Stimulated activated CD4-positive, alpha-beta T cell treated with anti-CD3 and anti-CD28 coated beads, Interleukin-1b, Interleukin-23, amount 100 ng/mL, for 1 hour (primary cell): ENCODE results near the gene VWA2.

ENCODE experiments used
- DNase-seq, 2 donors: peaks; one replicate each; pipeline ENCODE4 v3.0.0-alpha.2; 2020; ENCODE audit warnings: low read depth in 2 of 2

Gene VWA2

GRCh38 chr10:114276671-114277070 lies 37.6 kb downstream of the VWA2 start:
- no peak for DNase-seq

GRCh38 chr10:114278140-114278883 lies 39.3 kb downstream of the VWA2 start:
- no peak for DNase-seq

- DNase-seq: no peak
These were observed 39.8 kb downstream of the VWA2 start for GRCh38 chr10:114278884-114279191.

- no peak for DNase-seq
These were observed 40.2 kb downstream of the VWA2 start for GRCh38 chr10:114279289-114279688.

GRCh38 chr10:114279901-114280644 lies 41.0 kb downstream of the VWA2 start:
- no peak for DNase-seq

DNA sequence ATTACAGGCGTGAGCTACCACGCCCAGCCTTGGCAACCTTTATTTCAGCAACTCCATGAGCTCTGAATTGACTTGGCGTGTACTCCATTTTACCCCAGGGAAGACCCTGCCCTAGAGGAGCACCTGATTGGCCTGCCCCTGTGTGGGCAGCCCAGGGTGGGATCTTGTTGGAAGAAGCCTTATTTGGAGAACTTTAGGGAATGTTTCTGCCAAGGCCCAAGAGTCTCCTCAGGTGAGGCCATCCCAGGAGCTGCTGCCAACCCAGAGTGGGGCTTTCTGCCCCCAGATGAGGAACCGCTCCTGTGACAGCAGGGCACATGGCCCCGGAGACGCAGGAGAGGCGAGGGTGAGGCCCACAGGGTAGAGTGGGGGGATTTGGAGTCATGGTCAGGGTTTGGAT lies 42.0 kb downstream of the VWA2 start:
- DNase-seq: no peak

DNA sequence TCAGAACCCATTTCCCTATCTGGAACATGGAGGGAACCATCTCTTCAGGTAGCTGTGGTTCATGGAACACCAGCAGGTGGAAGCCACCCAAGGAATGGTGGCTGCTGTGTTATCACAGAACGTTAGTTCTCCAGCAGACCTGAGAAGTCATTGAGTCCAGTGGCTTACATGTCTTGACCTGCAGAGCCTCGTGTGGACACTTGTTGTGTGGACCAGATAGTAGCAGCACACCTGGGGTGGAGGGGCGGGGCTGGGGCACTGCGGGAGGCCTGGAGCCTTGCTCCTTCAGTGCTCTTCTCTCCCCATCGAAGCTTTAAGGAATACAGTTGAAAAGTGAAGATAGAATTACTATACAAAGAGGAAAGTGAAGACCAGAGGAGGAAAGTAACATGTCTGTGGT lies 42.4 kb downstream of the VWA2 start:
- no peak for DNase-seq

DNA sequence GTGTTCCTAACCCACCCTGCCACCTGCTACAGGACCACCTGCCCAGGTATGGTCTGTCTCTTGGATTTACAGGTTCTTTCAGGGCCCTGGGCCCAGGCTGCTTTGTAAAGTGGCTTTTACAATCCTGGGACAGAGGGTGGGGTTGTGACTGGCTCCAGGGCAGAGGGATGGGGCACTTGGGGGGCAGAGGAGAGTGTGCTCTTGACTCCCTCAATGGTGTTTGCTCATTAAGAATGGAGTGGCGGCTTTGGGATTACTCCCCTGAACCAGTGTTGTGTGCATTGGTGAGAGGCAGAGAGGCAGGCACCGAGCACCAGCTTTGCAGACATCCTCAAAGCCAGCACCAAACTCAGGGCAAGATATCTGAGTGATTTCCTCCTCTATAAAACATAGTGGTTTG lies 43.5 kb downstream of the VWA2 start:
- no peak for DNase-seq

DNA sequence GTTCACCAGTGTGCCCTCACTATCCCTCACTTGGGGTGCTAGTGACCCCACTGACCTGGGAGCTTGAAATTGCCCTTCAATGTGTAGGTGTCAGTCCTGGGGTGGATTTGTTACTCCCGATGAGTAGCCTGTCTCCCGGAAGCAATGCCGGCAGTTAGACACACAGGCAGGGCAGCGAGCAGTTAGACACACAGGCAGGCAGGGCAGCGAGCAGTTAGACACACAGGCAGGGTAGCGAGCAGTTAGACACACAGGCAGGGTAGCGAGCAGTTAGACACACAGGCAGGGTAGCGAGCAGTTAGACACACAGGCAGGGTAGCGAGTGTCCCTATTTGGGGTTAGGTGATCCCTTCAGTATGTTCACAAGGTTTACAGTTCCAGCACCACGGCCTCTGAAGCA lies 44.0 kb downstream of the VWA2 start:
- DNase-seq: no peak

DNA sequence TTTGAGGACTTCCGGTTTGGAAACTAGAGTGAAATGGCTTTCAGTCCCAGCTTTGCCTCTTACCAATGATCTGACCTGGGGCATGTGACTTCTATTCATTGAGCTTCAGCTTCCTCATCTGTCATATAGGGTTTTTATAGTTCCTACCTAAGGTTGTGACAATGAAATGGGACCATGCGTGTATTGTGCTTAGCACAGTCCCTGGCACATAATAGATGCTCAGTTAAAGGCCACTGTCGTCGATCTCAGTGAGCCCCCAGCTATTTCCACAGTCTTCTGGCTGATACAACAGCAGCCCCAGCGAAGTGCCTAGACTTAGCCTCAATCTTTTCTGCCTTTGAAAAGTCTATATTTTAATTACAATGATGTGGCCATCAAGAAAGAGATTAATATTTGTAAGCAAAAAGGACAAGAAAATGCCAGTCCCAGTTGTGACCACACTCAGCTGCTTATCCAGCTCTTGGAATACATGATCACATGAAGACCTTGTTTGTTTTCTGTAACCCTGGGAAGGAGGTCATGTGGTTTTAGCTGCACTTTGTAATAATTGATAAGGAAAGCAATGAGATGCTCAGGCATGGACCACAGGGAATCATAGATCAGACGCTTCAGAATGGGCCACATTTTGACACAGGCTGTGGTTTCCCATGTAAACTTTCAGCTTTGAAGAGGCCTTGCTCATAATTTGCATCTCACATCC lies 44.6 kb downstream of the VWA2 start:
- no peak for DNase-seq

DNA sequence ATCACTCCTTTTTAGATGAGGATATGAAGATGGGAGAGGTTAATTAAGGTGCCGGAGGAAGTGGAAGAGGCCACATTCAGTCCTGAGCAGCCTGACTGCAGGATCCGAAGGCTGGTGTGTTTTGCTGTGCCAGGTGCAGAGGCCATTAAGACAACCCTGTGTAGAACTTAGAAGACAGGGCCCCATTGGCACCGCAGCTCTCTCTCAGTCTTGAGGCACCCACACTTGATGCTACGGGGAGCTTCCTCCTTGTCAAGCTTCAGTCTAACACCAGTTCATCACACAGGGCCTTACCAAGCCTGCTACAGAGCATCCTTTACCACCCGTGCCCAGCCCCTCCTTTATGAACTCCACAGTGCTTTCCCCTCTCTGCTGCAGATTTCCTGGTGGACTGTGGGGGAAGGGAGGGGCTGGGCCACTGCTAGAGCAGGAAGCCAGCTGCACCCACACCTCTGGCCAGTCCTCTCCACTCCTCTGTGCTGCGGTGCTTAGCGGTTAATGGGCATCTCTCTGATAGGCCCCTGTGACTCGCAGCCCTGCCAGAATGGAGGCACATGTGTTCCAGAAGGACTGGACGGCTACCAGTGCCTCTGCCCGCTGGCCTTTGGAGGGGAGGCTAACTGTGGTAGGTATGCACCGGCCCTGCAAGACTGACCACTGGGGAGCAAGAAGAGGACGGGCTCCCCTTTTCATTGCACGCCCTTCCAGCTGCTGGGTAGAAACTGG lies 45.5 kb downstream of the VWA2 start:
- no peak for DNase-seq

DNA sequence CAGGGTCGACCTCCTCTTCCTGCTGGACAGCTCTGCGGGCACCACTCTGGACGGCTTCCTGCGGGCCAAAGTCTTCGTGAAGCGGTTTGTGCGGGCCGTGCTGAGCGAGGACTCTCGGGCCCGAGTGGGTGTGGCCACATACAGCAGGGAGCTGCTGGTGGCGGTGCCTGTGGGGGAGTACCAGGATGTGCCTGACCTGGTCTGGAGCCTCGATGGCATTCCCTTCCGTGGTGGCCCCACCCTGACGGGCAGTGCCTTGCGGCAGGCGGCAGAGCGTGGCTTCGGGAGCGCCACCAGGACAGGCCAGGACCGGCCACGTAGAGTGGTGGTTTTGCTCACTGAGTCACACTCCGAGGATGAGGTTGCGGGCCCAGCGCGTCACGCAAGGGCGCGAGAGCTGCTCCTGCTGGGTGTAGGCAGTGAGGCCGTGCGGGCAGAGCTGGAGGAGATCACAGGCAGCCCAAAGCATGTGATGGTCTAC lies 46.9 kb downstream of the VWA2 start:
- no peak for DNase-seq

DNA sequence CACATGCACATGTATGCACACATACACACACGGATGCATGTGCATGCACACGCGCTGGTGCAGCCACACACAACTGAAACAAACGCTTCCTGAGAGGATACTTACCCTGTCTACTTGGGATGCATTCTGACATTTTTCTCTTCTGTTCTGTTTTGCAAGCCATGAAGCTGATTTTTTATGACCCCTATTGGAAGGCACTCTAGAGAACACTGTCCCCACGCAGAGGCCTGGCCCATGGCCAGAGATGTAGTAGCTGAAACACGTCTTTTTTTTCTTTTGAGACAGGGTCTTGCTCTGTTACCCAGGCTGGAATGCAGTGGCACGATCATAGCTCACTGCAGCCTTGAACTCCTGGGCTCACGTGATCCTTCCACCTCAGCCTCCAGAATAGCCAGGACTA lies 47.9 kb downstream of the VWA2 start:
- DNase-seq: no peak

- DNase-seq: no peak
These were observed 49.5 kb downstream of the VWA2 start for GRCh38 chr10:114288424-114289095.

GRCh38 chr10:114289096-114289436 lies 50.0 kb downstream of the VWA2 start:
- DNase-seq: no peak

GRCh38 chr10:114290038-114290437 lies 51.0 kb downstream of the VWA2 start:
- DNase-seq: no peak

GRCh38 chr10:114291076-114291475 lies 52.0 kb downstream of the VWA2 start:
- DNase-seq: no peak

DNA sequence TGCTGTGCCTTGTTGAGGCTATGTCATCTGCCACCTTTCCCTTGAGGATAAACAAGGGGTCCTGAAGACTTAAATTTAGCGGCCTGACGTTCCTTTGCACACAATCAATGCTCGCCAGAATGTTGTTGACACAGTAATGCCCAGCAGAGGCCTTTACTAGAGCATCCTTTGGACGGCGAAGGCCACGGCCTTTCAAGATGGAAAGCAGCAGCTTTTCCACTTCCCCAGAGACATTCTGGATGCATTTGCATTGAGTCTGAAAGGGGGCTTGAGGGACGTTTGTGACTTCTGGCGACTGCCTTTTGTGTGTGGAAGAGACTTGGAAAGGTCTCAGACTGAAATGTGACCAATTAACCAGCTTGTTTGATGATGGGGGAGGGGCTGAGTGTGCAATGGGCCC lies 52.5 kb downstream of the VWA2 start:
- no peak for DNase-seq

DNA sequence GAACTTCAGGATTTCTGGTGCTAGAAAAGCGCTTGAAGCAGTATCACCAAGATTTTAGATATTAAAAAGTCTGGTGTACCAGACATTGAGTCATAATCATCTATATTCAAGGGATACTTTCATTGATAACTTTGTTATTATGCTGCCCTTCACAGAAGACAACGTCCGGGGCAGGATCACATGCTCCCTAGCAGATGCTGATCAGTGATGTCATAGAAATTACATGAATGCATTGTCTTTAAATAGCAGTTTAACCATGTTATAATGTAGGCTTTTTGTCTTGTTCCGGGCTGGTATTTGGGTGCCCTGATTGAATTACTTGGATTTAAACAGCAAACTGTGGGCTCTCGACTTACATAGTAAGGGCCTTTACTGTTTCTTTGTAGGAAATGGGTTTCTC lies 54.0 kb downstream of the VWA2 start:
- DNase-seq: no peak

DNA sequence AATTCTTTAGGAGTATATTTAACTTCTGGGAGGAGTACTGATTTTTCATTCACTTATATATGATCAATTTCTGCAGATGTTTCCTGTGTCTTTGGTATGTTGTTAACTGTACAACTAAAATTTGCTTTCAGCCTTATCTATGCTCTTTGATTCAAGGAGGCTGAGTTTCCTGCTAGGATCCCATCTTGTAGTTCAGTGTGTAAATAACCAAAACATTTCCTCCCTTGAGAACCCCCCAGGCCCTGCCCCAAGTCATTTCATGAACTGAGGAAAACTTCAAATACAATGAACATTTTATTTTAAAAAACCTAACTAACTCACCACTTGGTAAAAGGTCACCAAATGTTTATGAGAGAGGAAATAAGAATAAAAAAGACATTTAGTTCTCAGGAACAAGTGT lies 55.5 kb downstream of the VWA2 start:
- no peak for DNase-seq

DNA sequence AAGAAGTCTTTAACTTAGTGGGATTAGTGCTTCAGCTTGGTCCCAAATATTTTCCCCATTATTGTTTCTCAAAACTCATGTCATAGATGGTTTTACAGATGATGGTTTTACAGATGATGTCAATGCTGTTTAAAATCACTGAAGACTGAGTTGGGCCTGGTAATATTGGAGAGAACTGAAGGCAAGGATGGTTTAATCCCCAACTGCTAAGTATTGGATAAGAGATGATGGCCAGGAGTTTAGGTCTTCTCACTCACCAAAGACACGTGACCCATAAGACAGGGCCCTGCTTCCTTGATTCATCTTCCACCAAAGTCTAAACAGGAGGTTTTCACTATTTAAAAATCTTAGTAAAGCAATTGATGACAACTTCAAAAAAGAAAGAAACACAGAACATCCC lies 56.3 kb downstream of the VWA2 start:
- no peak for DNase-seq
